Measurements from ENCODE around the gene STAT6. TPM values are rescaled to one million over a fixed set of nuclear protein-coding genes. Genes with fewer than 3 reads are reported as not detected.
"Not testable (repeated sequence)": the region's sequence is repeated elsewhere in the genome, so short reads cannot be mapped to it uniquely, and the experiment has no call there.

STAT6 gene
- total RNA-seq, 1 donor from 2014 or later: 33.8 TPM

- peak within 1 kb of the TSS; percentile 98 for H3K4me3 ChIP-seq (ENCODE audit: insufficient read depth, low read depth, low read length)
- H3K9me3 Mint-ChIP-seq (ENCODE audit: unreplicated experiment): no peaks in the 10 kb centered on the region
- H3K27ac Mint-ChIP-seq (ENCODE audit: unreplicated experiment): peak within 1 kb of the TSS; percentile 87
- H3K79me2 ChIP-seq (ENCODE audit: insufficient read depth, low read length): peaks cover 14% of the 10 kb centered on the region
- H3K9ac ChIP-seq (ENCODE audit: low read length): peak within 1 kb of the TSS; percentile 94
- TF ChIP-seq CTCF (IDR thresholded peaks at IDR 0.05; ENCODE audit: insufficient read depth, low read depth, low read length) (no peak), EZH2 (IDR thresholded peaks at IDR 0.05; ENCODE audit: insufficient read depth, low read length) (no peak)
- H3K27ac ChIP-seq (ENCODE audit: low read depth, low read length): peak within 1 kb of the TSS; percentile 85
- DNase-seq (ENCODE audit: low read depth) (peak; percentile 100), FAIRE-seq (peak; percentile 80)
- H3K9me3 ChIP-seq (ENCODE audit: insufficient read depth, low read depth, low read length): no peaks in the 10 kb centered on the region
- no peaks in the 10 kb centered on the region for H3K27me3 ChIP-seq (ENCODE audit: insufficient read depth, low read length)
- H2AFZ ChIP-seq (ENCODE audit: low read depth, low read length): peak within 1 kb of the TSS; percentile 93
- H4K20me1 ChIP-seq (ENCODE audit: insufficient read depth, low read length): no peaks in the 10 kb centered on the region
- peaks cover 3% of the 10 kb centered on the region for H3K4me1 ChIP-seq (ENCODE audit: insufficient read depth, low read length)
- peak within 1 kb of the TSS; percentile 98 for H3K4me3 Mint-ChIP-seq (ENCODE audit: unreplicated experiment)
- H3K36me3 ChIP-seq (ENCODE audit: insufficient read depth, low read length): no peaks in the 10 kb centered on the region
- H3K4me1 Mint-ChIP-seq (ENCODE audit: low read depth, unreplicated experiment): peaks cover 2% of the 10 kb centered on the region
- H3K4me2 ChIP-seq (ENCODE audit: low read length): peak within 1 kb of the TSS; percentile 100
- no peaks in the 10 kb centered on the region for H3K27me3 Mint-ChIP-seq (ENCODE audit: low read depth, unreplicated experiment)
- no peaks in the 10 kb centered on the region for H3K36me3 Mint-ChIP-seq (ENCODE audit: low read depth, unreplicated experiment)
Observed at GRCh38 chr12:57078519-57079404, 32.4 kb downstream of the STAT6 start, which contains the start of gene NEMP1. TSS of gene NEMP1 (minus strand) at chr12:57078791. CDS start at chr12:57078745, 46 bp downstream.

GRCh38 chr12:57073566-57074450 is 37.4 kb downstream of the STAT6 start:
- not testable (repeated sequence) for H3K36me3 Mint-ChIP-seq (ENCODE audit: low read depth, unreplicated experiment); H3K9ac ChIP-seq (ENCODE audit: low read length); H3K27me3 ChIP-seq (ENCODE audit: insufficient read depth, low read length); FAIRE-seq; H3K4me1 ChIP-seq (ENCODE audit: insufficient read depth, low read length); H3K27me3 Mint-ChIP-seq (ENCODE audit: low read depth, unreplicated experiment); H2AFZ ChIP-seq (ENCODE audit: low read depth, low read length); DNase-seq (ENCODE audit: low read depth); H3K27ac Mint-ChIP-seq (ENCODE audit: unreplicated experiment); H3K4me2 ChIP-seq (ENCODE audit: low read length); H4K20me1 ChIP-seq (ENCODE audit: insufficient read depth, low read length); H3K36me3 ChIP-seq (ENCODE audit: insufficient read depth, low read length); H3K9me3 ChIP-seq (ENCODE audit: insufficient read depth, low read depth, low read length); H3K27ac ChIP-seq (ENCODE audit: low read depth, low read length); H3K9me3 Mint-ChIP-seq (ENCODE audit: unreplicated experiment); H3K4me3 Mint-ChIP-seq (ENCODE audit: unreplicated experiment); H3K4me3 ChIP-seq (ENCODE audit: insufficient read depth, low read depth, low read length)
- peaks cover 14% of the 10 kb centered on the region for H3K79me2 ChIP-seq (ENCODE audit: insufficient read depth, low read length)
- peaks cover 12% of the 10 kb centered on the region for H3K4me1 Mint-ChIP-seq (ENCODE audit: low read depth, unreplicated experiment)

- no peaks in the 10 kb centered on the region for H4K20me1 ChIP-seq (ENCODE audit: insufficient read depth, low read length)
- H3K9ac ChIP-seq (ENCODE audit: low read length): no peak overlapping the region
- peaks cover 6% of the 10 kb centered on the region for H3K36me3 ChIP-seq (ENCODE audit: insufficient read depth, low read length)
- peaks cover 1% of the 10 kb centered on the region for H3K36me3 Mint-ChIP-seq (ENCODE audit: low read depth, unreplicated experiment)
- H3K4me3 Mint-ChIP-seq (ENCODE audit: unreplicated experiment): no peak overlapping the region
- no peak overlapping the region for H3K27ac Mint-ChIP-seq (ENCODE audit: unreplicated experiment)
- H3K4me3 ChIP-seq (ENCODE audit: insufficient read depth, low read depth, low read length): no peak overlapping the region
- H3K27me3 ChIP-seq (ENCODE audit: insufficient read depth, low read length): no peaks in the 10 kb centered on the region
- H3K27me3 Mint-ChIP-seq (ENCODE audit: low read depth, unreplicated experiment): no peaks in the 10 kb centered on the region
- no peak for TF ChIP-seq EZH2 (IDR thresholded peaks at IDR 0.05; ENCODE audit: insufficient read depth, low read length)
- TF ChIP-seq CTCF (IDR thresholded peaks at IDR 0.05; ENCODE audit: insufficient read depth, low read depth, low read length): no peak
- no peak overlapping the region for H2AFZ ChIP-seq (ENCODE audit: low read depth, low read length)
- FAIRE-seq: no peak
- H3K4me1 ChIP-seq (ENCODE audit: insufficient read depth, low read length): peaks cover 5% of the 10 kb centered on the region
- H3K9me3 ChIP-seq (ENCODE audit: insufficient read depth, low read depth, low read length): no peaks in the 10 kb centered on the region
- no peak overlapping the region for H3K27ac ChIP-seq (ENCODE audit: low read depth, low read length)
- DNase-seq (ENCODE audit: low read depth): peak; percentile 23
- H3K4me2 ChIP-seq (ENCODE audit: low read length): no peak overlapping the region
- H3K9me3 Mint-ChIP-seq (ENCODE audit: unreplicated experiment): no peaks in the 10 kb centered on the region
- H3K4me1 Mint-ChIP-seq (ENCODE audit: low read depth, unreplicated experiment): peaks cover 12% of the 10 kb centered on the region
- H3K79me2 ChIP-seq (ENCODE audit: insufficient read depth, low read length): peaks cover 9% of the 10 kb centered on the region
Observed at GRCh38 chr12:57072661-57073060, 38.5 kb downstream of the STAT6 start.

Data from astrocyte (in vitro differentiated cells and primary cell).